Hepatocyte (in vitro differentiated cells): ENCODE results near the gene DAND5. TPM values are rescaled to one million over a fixed set of nuclear protein-coding genes. Genes with fewer than 3 reads are reported as not detected.

Experiments used
- DNase-seq: peaks from one replicate; pipeline ENCODE4 v3.0.0-alpha.2; 2016; ENCODE audit warnings: low spot score
- H2AFZ ChIP-seq: fragments of 200-600 bp; sonication (generic); 2 replicates; pipeline ENCODE4 v1.6.0; 2016; ENCODE audit warnings: antibody characterized with exemption, mild to moderate bottlenecking
- H3K27ac ChIP-seq: fragments of 200-600 bp; sonication (generic); 2 replicates; pipeline ENCODE4 v1.5.1; 2016; ENCODE audit warnings: mild to moderate bottlenecking
- H3K27me3 ChIP-seq: fragments of 200-600 bp; sonication (generic); 2 replicates; pipeline ENCODE4 v1.6.1; 2016
- H3K36me3 ChIP-seq: fragments of 200-600 bp; sonication (generic); replicated peaks from 2 replicates; pipeline ENCODE4 v1.5.1; 2016; ENCODE audit warnings: low read depth; ENCODE audit not compliant: insufficient read depth
- H3K4me1 ChIP-seq: fragments of 200-600 bp; sonication (generic); 2 replicates; pipeline ENCODE4 v1.5.1; 2016; ENCODE audit warnings: mild to moderate bottlenecking, moderate library complexity; ENCODE audit not compliant: insufficient read depth
- H3K4me2 ChIP-seq: fragments of 200-600 bp; sonication (generic); 2 replicates; pipeline ENCODE4 v1.6.0; 2016
- H3K4me3 ChIP-seq: fragments of 200-600 bp; sonication (generic); 2 replicates; pipeline ENCODE4 v1.5.1; 2016; ENCODE audit warnings: mild to moderate bottlenecking
- H3K79me2 ChIP-seq: fragments of 200-600 bp; sonication (generic); 2 replicates; pipeline ENCODE4 v1.6.0; 2017; ENCODE audit warnings: mild to moderate bottlenecking
- H3K9me2 ChIP-seq: fragments of 200-600 bp; sonication (generic); replicated peaks from 2 replicates; pipeline ENCODE4 v1.6.0; 2017; ENCODE audit warnings: mild to moderate bottlenecking; ENCODE audit not compliant: insufficient read depth
- H3K9me3 ChIP-seq: fragments of 200-600 bp; sonication (generic); 2 replicates; pipeline ENCODE4 v1.5.1; 2016; ENCODE audit warnings: low read depth, mild to moderate bottlenecking
- H4K20me1 ChIP-seq: fragments of 200-600 bp; sonication (generic); 2 replicates; pipeline ENCODE4 v1.6.0; 2016; ENCODE audit warnings: mild to moderate bottlenecking; ENCODE audit not compliant: insufficient read depth, poor library complexity, severe bottlenecking
- CTCF ChIP-seq: fragments of 200-600 bp; sonication (generic); IDR thresholded peaks from 2 replicates; pipeline ENCODE4 v1.5.1; 2016; ENCODE audit warnings: antibody characterized with exemption, mild to moderate bottlenecking; ENCODE audit not compliant: poor library complexity
- EZH2 ChIP-seq: fragments of 200-600 bp; sonication (generic); IDR thresholded peaks from 2 replicates; pipeline ENCODE4 v1.6.1; 2016; ENCODE audit warnings: antibody characterized with exemption, mild to moderate bottlenecking, borderline replicate concordance
- EZH2phosphoT487 ChIP-seq: fragments of 200-600 bp; sonication (generic); IDR thresholded peaks from one replicate; pipeline ENCODE4 v1.6.1; 2018; ENCODE audit warnings: antibody characterized with exemption, mild to moderate bottlenecking, low read depth, moderate library complexity; ENCODE audit not compliant: unreplicated experiment, severe bottlenecking
- WGBS: methylation state at CpG from one replicate; pipeline ENCODE4 v1.1.6; 2016; ENCODE audit warnings: low lambda C conversion rate; ENCODE audit errors: missing lambda C conversion rate; 5-methylcytosine and 5-hydroxymethylcytosine counted together
- polyA plus RNA-seq: library from polyadenylated mRNA; unstranded; fragments of >200 nt; fragmentation: Nextera tagmentation; extraction: Ambion mirVana; gene quantifications from 2 replicates; pipeline ENCODE4 v1.2.1, GENCODE V29; 2016
- total RNA-seq: library from RNA; depleted of rRNA; stranded (reverse); fragments of >200 nt; gene quantifications from 2 replicates; pipeline ENCODE4 v1.2.3, GENCODE V29; 2014

Gene DAND5
- total and polyA plus RNA-seq, 2 experiments from 2014 or later = 0.17 TPM; not detected in 1

- peak overlapping the region; percentile 90 for H2AFZ ChIP-seq
- peak overlapping the region; percentile 54 for H3K4me3 ChIP-seq
- no peaks in the 10 kb centered on the region for H3K79me2 ChIP-seq
- TF ChIP-seq CTCF = peak; percentile 73
- TF ChIP-seq EZH2 = no peak
- peak; percentile 85 for DNase-seq
- H3K27me3 ChIP-seq = no peaks in the 10 kb centered on the region
- no peaks in the 10 kb centered on the region for H3K4me1 ChIP-seq
- no peaks in the 10 kb centered on the region for H4K20me1 ChIP-seq
- H3K9me3 ChIP-seq = no peaks in the 10 kb centered on the region
- 4% methylated on average over 33 of the region's 34 CpGs for WGBS
- no peaks in the 10 kb centered on the region for H3K9me2 ChIP-seq
- no peaks in the 10 kb centered on the region for H3K36me3 ChIP-seq
- H3K27ac ChIP-seq = no peak overlapping the region
- H3K4me2 ChIP-seq = peak overlapping the region; percentile 99
These were observed 4.2 kb upstream of the DAND5 start for GRCh38 chr19:12965017-12965811.

DNA sequence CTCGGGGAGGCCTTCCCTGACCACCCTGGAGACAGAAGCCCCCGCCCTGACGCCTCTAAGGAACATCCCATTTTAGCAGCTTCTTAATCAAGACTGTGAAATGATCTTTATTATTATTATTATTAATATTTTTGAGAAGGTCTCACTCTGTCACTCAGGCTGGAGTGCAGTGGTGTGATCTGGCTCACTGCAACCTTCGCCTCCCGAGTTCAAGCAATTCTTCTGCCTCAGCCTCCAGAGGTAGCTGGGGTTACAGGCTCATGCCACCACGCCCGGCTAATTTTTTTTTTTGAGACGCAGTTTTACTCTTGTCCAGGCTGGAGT is 3.6 kb upstream of the DAND5 start:
- H4K20me1 ChIP-seq = no peaks in the 10 kb centered on the region
- no peak for DNase-seq
- WGBS = 56% methylated on average over 8 of the region's 8 CpGs
- no peak overlapping the region for H3K4me3 ChIP-seq
- no peaks in the 10 kb centered on the region for H3K79me2 ChIP-seq
- H3K27me3 ChIP-seq = no peaks in the 10 kb centered on the region
- H3K36me3 ChIP-seq = no peaks in the 10 kb centered on the region
- peak overlapping the region; percentile 99 for H3K4me2 ChIP-seq
- H3K9me2 ChIP-seq = no peaks in the 10 kb centered on the region
- TF ChIP-seq CTCF (no peak), EZH2phosphoT487 (no peak), EZH2 (no peak)
- no peak overlapping the region for H3K27ac ChIP-seq
- H2AFZ ChIP-seq = peak overlapping the region; percentile 90
- no peaks in the 10 kb centered on the region for H3K4me1 ChIP-seq
- H3K9me3 ChIP-seq = no peaks in the 10 kb centered on the region

GRCh38 chr19:12967907-12968306 is 1.5 kb upstream of the DAND5 start:
- WGBS = 96% methylated on average over 5 of the region's 5 CpGs
- H4K20me1 ChIP-seq = no peaks in the 10 kb centered on the region
- no peak overlapping the region for H3K4me3 ChIP-seq
- no peak overlapping the region for H2AFZ ChIP-seq
- H3K9me3 ChIP-seq = no peaks in the 10 kb centered on the region
- H3K4me2 ChIP-seq = no peak overlapping the region
- TF ChIP-seq EZH2phosphoT487 (no peak), CTCF (no peak), EZH2 (no peak)
- no peak overlapping the region for H3K27ac ChIP-seq
- H3K9me2 ChIP-seq = no peaks in the 10 kb centered on the region
- no peak for DNase-seq
- H3K4me1 ChIP-seq = no peaks in the 10 kb centered on the region
- H3K79me2 ChIP-seq = no peaks in the 10 kb centered on the region
- H3K27me3 ChIP-seq = no peaks in the 10 kb centered on the region
- no peaks in the 10 kb centered on the region for H3K36me3 ChIP-seq
